K562 (cell line): Measurements from ENCODE around the gene SLC26A1. TPM values are rescaled to one million over a fixed set of nuclear protein-coding genes. Genes with fewer than 3 reads are reported as not detected.

Experiments
- CREB1 ChIP-seq, 2 experiments: sonication (generic) in 1 of 2; formaldehyde crosslinking in 1 of 2; IDR thresholded peaks; 2 replicates each; pipeline versions ENCODE4 v1.6.1 to v1.8.0; 2012 to 2022; ENCODE audit warnings: inconsistent platforms in 1 of 2, mild to moderate bottlenecking in 1 of 2, missing genetic modification reagents in 1 of 2, moderate library complexity in 1 of 2
- CREBBP ChIP-seq: IDR thresholded peaks from one replicate; pipeline ENCODE4 v1.6.1; 2012; ENCODE audit warnings: low read depth, mild to moderate bottlenecking, control low read depth, inconsistent platforms, low read length
- FOXM1 ChIP-seq, 2 experiments: fragments of 450-650 bp in 1 of 2; sonication (generic) in 1 of 2; formaldehyde crosslinking in 1 of 2; IDR thresholded peaks; 2 replicates each; pipeline versions ENCODE4 v1.6.1 to v1.9.0; 2017 to 2022; ENCODE audit warnings: low read depth in 2 of 2, mild to moderate bottlenecking in 2 of 2, missing genetic modification reagents in 1 of 2, moderate library complexity in 1 of 2
- GABPB2 ChIP-seq: fragments of 250-450 bp; sonication (Bioruptor Pico); conservative IDR thresholded peaks from 2 replicates; pipeline ENCODE4 v1.5.1; 2021; ENCODE audit warnings: mild to moderate bottlenecking
- HMG20B ChIP-seq: fragments of 250-450 bp; sonication (Bioruptor Pico); IDR thresholded peaks from 2 replicates; pipeline ENCODE4 v1.5.0; 2021; ENCODE audit warnings: mild to moderate bottlenecking
- MTA3 ChIP-seq: fragments of 450-650 bp; formaldehyde crosslinking; IDR thresholded peaks from 2 replicates; pipeline ENCODE4 v1.6.1; 2017; ENCODE audit warnings: mild to moderate bottlenecking, borderline replicate concordance
- ZEB2 ChIP-seq: fragments of 450-650 bp; IDR thresholded peaks from 2 replicates; pipeline ENCODE4 v1.6.1; 2016
- ZKSCAN1 ChIP-seq: fragments of 150-350 bp; IDR thresholded peaks from 2 replicates; pipeline ENCODE4 v1.6.1; 2016; ENCODE audit warnings: low read depth, low read length
- ZNF76 ChIP-seq: fragments of 250-450 bp; sonication (Bioruptor Pico); IDR thresholded peaks from 2 replicates; pipeline ENCODE4 v1.4.0; 2020; ENCODE audit warnings: mild to moderate bottlenecking, moderate library complexity, borderline replicate concordance
- polyA plus RNA-seq, 8 experiments: library from polyadenylated mRNA; depleted of rRNA in 4 of 8; stranded (reverse) in 5 of 8; unstranded in 3 of 8; fragments of >200 nt; fragmentation: Nextera tagmentation in 2 of 8; fragmentation: Illumina TruSeq in 1 of 8; extraction: Ambion mirVana in 2 of 8; extraction: Trizol in 1 of 8; gene quantifications; 2 replicates each; pipeline versions ENCODE4 v1.2.1 to v1.2.3, GENCODE V29; 2011 to 2014; ENCODE audit warnings: inconsistent platforms in 1 of 8, missing spikeins in 1 of 8
- total RNA-seq, 7 experiments: library from RNA; depleted of rRNA in 6 of 7; stranded (reverse); fragments of >200 nt in 6 of 7; fragmentation: Illumina TruSeq in 2 of 7; extraction: Trizol in 2 of 7; gene quantifications; 2 replicates each; pipeline versions ENCODE4 v1.2.1 to v1.2.3, GENCODE V29; 2011 to 2021; ENCODE audit warnings: low replicate concordance in 1 of 7
- TF ChIP-seq, protein P1 (sequence below): fragments of 250-450 bp; sonication (Bioruptor Pico); IDR thresholded peaks from 2 replicates; pipeline ENCODE4 v1.5.0; 2021
- TF ChIP-seq, protein P2 (sequence below): sonication (generic); formaldehyde crosslinking; IDR thresholded peaks from 2 replicates; pipeline ENCODE4 v1.8.0; 2022; ENCODE audit warnings: mild to moderate bottlenecking, low read depth, missing genetic modification reagents
- TF ChIP-seq, protein P3 (sequence below): fragments of 450-650 bp; formaldehyde crosslinking; IDR thresholded peaks from 2 replicates; pipeline ENCODE4 v1.4.0; 2022; ENCODE audit warnings: mild to moderate bottlenecking, moderate library complexity
- TF ChIP-seq, protein P4 (sequence below): fragments of 250-450 bp; sonication (Bioruptor Pico); IDR thresholded peaks from 2 replicates; pipeline ENCODE4 v1.8.0; 2022; ENCODE audit warnings: moderate library complexity, mild to moderate bottlenecking, inconsistent platforms
- TF ChIP-seq, protein P5 (sequence below): sonication (generic); formaldehyde crosslinking; IDR thresholded peaks from 2 replicates; pipeline ENCODE4 v1.8.1; 2023; ENCODE audit warnings: mild to moderate bottlenecking, missing genetic modification reagents, moderate library complexity
- TF ChIP-seq, protein P6 (sequence below): sonication (generic); formaldehyde crosslinking; IDR thresholded peaks from 2 replicates; pipeline ENCODE4 v1.8.1; 2023; ENCODE audit warnings: mild to moderate bottlenecking, missing genetic modification reagents
- TF ChIP-seq, protein P7 (sequence below): fragments of 250-450 bp; sonication (Bioruptor Pico); IDR thresholded peaks from 2 replicates; pipeline ENCODE4 v1.4.0; 2020; ENCODE audit warnings: mild to moderate bottlenecking
- TF ChIP-seq, protein P8 (sequence below), 2 experiments: fragments of 450-650 bp in 1 of 2; sonication (generic) in 1 of 2; formaldehyde crosslinking; conservative IDR thresholded peaks; 2 replicates each; pipeline versions ENCODE4 v1.4.0 to v1.8.1; 2020 to 2022; ENCODE audit warnings: mild to moderate bottlenecking in 1 of 2, missing genetic modification reagents in 1 of 2

The SLC26A1 gene
- total and polyA plus RNA-seq, 9 of the 15 experiments (the other 6 are each of a cell fraction or from before 2014, with no cell fraction given), result 0.11 to 4.2 (median 0.95) TPM

DNA sequence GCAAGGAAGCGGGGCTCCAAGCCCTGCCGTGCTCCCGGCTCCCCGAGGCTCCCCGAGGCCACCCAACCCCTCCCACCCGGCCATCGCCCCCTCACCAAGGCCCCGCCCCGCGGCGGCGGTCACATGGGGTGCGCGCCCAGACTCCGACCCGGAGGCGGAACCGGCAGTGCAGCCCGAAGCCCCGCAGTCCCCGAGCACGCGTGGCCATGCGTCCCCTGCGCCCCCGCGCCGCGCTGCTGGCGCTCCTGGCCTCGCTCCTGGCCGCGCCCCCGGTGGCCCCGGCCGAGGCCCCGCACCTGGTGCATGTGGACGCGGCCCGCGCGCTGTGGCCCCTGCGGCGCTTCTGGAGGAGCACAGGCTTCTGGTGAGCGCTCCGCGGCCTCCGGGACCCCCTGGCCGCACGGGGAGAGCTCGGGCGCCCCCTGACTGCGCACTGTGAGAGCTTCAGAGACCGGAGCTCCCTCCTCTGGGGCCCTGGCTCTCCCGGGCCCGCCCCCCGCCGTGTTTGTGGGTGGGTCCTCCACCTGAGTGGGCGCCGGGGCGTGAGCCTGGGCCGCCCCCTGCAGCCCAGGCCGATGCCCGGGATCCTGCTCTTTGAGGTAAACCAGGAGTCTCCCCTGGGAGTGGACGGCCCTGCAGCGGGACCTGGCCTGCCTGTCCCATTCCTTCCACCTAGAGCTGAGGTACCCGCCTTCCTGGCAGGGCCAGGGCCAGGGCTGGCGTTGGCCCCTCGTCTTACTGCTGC, 6.2 kb downstream of the SLC26A1 start, which contains the start of gene IDUA (continued):
- TF ChIP-seq, protein P1, sequence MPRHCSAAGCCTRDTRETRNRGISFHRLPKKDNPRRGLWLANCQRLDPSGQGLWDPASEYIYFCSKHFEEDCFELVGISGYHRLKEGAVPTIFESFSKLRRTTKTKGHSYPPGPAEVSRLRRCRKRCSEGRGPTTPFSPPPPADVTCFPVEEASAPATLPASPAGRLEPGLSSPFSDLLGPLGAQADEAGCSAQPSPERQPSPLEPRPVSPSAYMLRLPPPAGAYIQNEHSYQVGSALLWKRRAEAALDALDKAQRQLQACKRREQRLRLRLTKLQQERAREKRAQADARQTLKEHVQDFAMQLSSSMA (CRISPR knock-in tag), result no peak
- TF ChIP-seq FOXM1 (IDR thresholded peaks at IDR 0.05; ENCODE audit: low read depth) (no peak), FOXM1 (CRISPR knock-in tag; IDR thresholded peaks at IDR 0.05; ENCODE audit: low read depth) (0 out of 2 replicates have a peak, but pooled peaks have one; percentile 45), ZEB2 (no peak), ZNF76 (CRISPR knock-in tag) (no peak), ZKSCAN1 (peak; percentile 19; the same call in 1 of the 2 replicates), MTA3 (peak; percentile 94), CREB1 (IDR thresholded peaks at IDR 0.05) (no peak; the same call in 1 of the 2 replicates), CREB1 (CRISPR knock-in tag; IDR thresholded peaks at IDR 0.05) (0 out of 2 replicates have a peak, but pooled peaks have one; percentile 40), CREBBP (no peak), HMG20B (CRISPR knock-in tag) (no peak), GABPB2 (no peak)
- TF ChIP-seq, protein P2, sequence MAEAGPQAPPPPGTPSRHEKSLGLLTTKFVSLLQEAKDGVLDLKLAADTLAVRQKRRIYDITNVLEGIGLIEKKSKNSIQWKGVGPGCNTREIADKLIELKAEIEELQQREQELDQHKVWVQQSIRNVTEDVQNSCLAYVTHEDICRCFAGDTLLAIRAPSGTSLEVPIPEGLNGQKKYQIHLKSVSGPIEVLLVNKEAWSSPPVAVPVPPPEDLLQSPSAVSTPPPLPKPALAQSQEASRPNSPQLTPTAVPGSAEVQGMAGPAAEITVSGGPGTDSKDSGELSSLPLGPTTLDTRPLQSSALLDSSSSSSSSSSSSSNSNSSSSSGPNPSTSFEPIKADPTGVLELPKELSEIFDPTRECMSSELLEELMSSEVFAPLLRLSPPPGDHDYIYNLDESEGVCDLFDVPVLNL, result no peak
- TF ChIP-seq, protein P3, sequence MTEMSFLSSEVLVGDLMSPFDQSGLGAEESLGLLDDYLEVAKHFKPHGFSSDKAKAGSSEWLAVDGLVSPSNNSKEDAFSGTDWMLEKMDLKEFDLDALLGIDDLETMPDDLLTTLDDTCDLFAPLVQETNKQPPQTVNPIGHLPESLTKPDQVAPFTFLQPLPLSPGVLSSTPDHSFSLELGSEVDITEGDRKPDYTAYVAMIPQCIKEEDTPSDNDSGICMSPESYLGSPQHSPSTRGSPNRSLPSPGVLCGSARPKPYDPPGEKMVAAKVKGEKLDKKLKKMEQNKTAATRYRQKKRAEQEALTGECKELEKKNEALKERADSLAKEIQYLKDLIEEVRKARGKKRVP (CRISPR knock-in tag), result no peak
- TF ChIP-seq, protein P4, sequence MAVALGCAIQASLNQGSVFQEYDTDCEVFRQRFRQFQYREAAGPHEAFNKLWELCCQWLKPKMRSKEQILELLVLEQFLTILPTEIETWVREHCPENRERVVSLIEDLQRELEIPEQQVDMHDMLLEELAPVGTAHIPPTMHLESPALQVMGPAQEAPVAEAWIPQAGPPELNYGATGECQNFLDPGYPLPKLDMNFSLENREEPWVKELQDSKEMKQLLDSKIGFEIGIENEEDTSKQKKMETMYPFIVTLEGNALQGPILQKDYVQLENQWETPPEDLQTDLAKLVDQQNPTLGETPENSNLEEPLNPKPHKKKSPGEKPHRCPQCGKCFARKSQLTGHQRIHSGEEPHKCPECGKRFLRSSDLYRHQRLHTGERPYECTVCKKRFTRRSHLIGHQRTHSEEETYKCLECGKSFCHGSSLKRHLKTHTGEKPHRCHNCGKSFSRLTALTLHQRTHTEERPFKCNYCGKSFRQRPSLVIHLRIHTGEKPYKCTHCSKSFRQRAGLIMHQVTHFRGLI, result no peak
- TF ChIP-seq, protein P5, sequence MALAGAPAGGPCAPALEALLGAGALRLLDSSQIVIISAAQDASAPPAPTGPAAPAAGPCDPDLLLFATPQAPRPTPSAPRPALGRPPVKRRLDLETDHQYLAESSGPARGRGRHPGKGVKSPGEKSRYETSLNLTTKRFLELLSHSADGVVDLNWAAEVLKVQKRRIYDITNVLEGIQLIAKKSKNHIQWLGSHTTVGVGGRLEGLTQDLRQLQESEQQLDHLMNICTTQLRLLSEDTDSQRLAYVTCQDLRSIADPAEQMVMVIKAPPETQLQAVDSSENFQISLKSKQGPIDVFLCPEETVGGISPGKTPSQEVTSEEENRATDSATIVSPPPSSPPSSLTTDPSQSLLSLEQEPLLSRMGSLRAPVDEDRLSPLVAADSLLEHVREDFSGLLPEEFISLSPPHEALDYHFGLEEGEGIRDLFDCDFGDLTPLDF (CRISPR knock-in tag), result no peak
- TF ChIP-seq, protein P6, sequence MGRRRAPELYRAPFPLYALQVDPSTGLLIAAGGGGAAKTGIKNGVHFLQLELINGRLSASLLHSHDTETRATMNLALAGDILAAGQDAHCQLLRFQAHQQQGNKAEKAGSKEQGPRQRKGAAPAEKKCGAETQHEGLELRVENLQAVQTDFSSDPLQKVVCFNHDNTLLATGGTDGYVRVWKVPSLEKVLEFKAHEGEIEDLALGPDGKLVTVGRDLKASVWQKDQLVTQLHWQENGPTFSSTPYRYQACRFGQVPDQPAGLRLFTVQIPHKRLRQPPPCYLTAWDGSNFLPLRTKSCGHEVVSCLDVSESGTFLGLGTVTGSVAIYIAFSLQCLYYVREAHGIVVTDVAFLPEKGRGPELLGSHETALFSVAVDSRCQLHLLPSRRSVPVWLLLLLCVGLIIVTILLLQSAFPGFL (CRISPR knock-in tag), result no peak
- TF ChIP-seq, protein P7, sequence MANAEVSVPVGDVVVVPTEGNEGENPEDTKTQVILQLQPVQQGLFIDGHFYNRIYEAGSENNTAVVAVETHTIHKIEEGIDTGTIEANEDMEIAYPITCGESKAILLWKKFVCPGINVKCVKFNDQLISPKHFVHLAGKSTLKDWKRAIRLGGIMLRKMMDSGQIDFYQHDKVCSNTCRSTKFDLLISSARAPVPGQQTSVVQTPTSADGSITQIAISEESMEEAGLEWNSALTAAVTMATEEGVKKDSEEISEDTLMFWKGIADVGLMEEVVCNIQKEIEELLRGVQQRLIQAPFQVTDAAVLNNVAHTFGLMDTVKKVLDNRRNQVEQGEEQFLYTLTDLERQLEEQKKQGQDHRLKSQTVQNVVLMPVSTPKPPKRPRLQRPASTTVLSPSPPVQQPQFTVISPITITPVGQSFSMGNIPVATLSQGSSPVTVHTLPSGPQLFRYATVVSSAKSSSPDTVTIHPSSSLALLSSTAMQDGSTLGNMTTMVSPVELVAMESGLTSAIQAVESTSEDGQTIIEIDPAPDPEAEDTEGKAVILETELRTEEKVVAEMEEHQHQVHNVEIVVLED (CRISPR knock-in tag), result peak; percentile 55
- TF ChIP-seq, protein P8, sequence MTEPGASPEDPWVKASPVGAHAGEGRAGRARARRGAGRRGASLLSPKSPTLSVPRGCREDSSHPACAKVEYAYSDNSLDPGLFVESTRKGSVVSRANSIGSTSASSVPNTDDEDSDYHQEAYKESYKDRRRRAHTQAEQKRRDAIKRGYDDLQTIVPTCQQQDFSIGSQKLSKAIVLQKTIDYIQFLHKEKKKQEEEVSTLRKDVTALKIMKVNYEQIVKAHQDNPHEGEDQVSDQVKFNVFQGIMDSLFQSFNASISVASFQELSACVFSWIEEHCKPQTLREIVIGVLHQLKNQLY (CRISPR knock-in tag; conservative IDR thresholded peaks at IDR 0.05), result no peak
